Vagina (tissue), 2 donors: ENCODE results near the gene SERINC5. TPM values are rescaled to one million over a fixed set of nuclear protein-coding genes. Genes with fewer than 3 reads are reported as not detected.
"Not testable (repeated sequence)": the region's sequence is repeated elsewhere in the genome, so short reads cannot be mapped to it uniquely, and the experiment has no call there.

Source experiments
- DNase-seq, 2 donors: peaks; one replicate each; pipeline ENCODE4 v3.0.0-alpha.2; 2017; ENCODE audit errors: extremely low spot score in 2 of 2
- H3K27ac ChIP-seq: fragments of 200-600 bp; sonication (generic); one replicate; pipeline ENCODE4 v1.5.1; 2019
- H3K27me3 ChIP-seq: fragments of 200-600 bp; sonication (generic); one replicate; pipeline ENCODE4 v1.5.1; 2019
- H3K36me3 ChIP-seq, 2 donors: fragments of 200-600 bp; sonication (generic); one replicate each; pipeline ENCODE4 v1.5.1; 2017 to 2019
- H3K4me1 ChIP-seq: fragments of 200-600 bp; sonication (generic); one replicate; pipeline ENCODE4 v1.5.1; 2019
- H3K4me3 ChIP-seq, 2 donors: fragments of 200-600 bp; sonication (generic); 1 replicate in 1 of 2; 2 replicates in 1 of 2; pipeline ENCODE4 v1.5.1; 2016 to 2019
- H3K9me3 ChIP-seq: fragments of 200-600 bp; sonication (generic); one replicate; pipeline ENCODE4 v1.5.1; 2019
- POLR2A ChIP-seq, 2 donors: fragments of 450-650 bp; IDR thresholded peaks; one replicate each; pipeline ENCODE4 v1.6.1; 2017; ENCODE audit warnings: antibody characterized with exemption in 2 of 2, mild to moderate bottlenecking in 2 of 2, moderate library complexity in 2 of 2
- POLR2AphosphoS5 ChIP-seq, 2 donors: sonication (generic); formaldehyde crosslinking; IDR thresholded peaks; one replicate each; pipeline ENCODE4 v1.9.0; 2017; ENCODE audit warnings: antibody characterized with exemption in 2 of 2, mild to moderate bottlenecking in 2 of 2, low read depth in 1 of 2; ENCODE audit not compliant: insufficient read depth in 1 of 2
- intact Hi-C: fragments of 100-400 bp; cut with DNase I; formaldehyde crosslinking; loops from one replicate; pipeline ENCODE4 v1.15.1; 2023
- total RNA-seq: library from RNA; depleted of rRNA; stranded (reverse); fragments of >200 nt; gene quantifications from one replicate; pipeline ENCODE4 v1.2.3, GENCODE V29; 2016
- TF ChIP-seq, protein P1 (sequence below), 3 experiments: fragments of 450-650 bp in 2 of 3; fragments of 200-600 bp in 1 of 3; sonication (generic) in 1 of 3; IDR thresholded peaks; one replicate each; pipeline ENCODE4 v1.5.1; 2017 to 2019; ENCODE audit warnings: antibody characterized with exemption in 3 of 3, mild to moderate bottlenecking in 2 of 3, moderate library complexity in 2 of 3

The SERINC5 gene
- total RNA-seq, 1 donor from 2014 or later: 35.6 TPM

DNA sequence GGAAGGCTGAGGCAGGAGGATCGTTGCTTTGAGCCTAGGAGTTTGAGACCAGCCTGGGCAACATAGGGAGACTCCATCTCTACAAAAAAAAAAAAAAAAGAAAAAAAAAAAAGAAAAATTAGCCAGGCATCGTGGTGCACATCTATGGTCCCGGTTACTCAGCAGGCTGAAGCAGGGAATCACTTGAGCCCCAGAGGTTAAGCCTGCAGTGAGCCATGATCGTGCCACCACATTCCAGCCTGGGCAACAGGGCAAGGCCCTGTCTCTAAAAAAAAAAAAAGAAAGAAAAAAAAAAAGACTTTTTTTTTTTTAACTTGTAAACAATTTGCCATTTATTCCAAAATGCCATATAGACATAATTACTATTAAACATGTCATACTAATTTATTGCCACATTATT, 64.5 kb downstream of the SERINC5 start:
- Histone ChIP-seq H3K4me1 (peaks cover 65% of the 10 kb centered on the region), H3K9me3 (no peaks in the 10 kb centered on the region), H3K4me3 (no peak overlapping the region), H3K27ac (peak overlapping the region; percentile 34), H3K27me3 (no peaks in the 10 kb centered on the region), H3K36me3 (peaks cover 0 to 1% of the 10 kb centered on the region in 2 donors)
- TF ChIP-seq, protein P1, sequence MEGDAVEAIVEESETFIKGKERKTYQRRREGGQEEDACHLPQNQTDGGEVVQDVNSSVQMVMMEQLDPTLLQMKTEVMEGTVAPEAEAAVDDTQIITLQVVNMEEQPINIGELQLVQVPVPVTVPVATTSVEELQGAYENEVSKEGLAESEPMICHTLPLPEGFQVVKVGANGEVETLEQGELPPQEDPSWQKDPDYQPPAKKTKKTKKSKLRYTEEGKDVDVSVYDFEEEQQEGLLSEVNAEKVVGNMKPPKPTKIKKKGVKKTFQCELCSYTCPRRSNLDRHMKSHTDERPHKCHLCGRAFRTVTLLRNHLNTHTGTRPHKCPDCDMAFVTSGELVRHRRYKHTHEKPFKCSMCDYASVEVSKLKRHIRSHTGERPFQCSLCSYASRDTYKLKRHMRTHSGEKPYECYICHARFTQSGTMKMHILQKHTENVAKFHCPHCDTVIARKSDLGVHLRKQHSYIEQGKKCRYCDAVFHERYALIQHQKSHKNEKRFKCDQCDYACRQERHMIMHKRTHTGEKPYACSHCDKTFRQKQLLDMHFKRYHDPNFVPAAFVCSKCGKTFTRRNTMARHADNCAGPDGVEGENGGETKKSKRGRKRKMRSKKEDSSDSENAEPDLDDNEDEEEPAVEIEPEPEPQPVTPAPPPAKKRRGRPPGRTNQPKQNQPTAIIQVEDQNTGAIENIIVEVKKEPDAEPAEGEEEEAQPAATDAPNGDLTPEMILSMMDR (IDR thresholded peaks at IDR 0.05): no peak
- TF ChIP-seq POLR2A (IDR thresholded peaks at IDR 0.05) (no peak), POLR2AphosphoS5 (IDR thresholded peaks at IDR 0.05; ENCODE audit: insufficient read depth in 1 of 2, low read depth in 1 of 2) (no peak)
- no peak for DNase-seq
- intact Hi-C loops: no loop called here

DNA sequence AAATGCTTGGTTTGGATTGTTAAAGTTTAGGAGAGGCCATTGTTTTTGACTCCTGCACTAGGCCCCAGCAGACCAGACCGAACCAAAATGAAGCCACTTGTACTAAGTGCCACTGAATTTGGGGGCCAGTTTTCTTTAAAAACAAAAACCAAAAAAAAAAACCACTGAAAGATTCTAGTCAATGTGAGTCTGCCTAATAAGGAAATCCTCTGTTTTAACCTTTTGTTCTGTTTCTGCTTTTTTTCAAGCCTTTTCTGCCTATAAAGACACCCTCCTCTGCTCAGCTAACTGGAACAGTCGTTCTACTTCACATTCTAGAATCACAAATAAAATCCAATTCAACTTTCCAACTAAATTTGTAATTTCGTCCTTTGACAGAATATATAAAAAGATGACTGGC, 64.9 kb downstream of the SERINC5 start:
- H3K4me1 ChIP-seq: peaks cover 61% of the 10 kb centered on the region
- DNase-seq: no peak
- TF ChIP-seq POLR2A (IDR thresholded peaks at IDR 0.05) (no peak), POLR2AphosphoS5 (IDR thresholded peaks at IDR 0.05; ENCODE audit: insufficient read depth in 1 of 2, low read depth in 1 of 2) (no peak)
- TF ChIP-seq, protein P1 (IDR thresholded peaks at IDR 0.05): no peak
- H3K27me3 ChIP-seq: no peaks in the 10 kb centered on the region
- no peaks in the 10 kb centered on the region for H3K36me3 ChIP-seq
- intact Hi-C loops: no loop called here
- H3K27ac ChIP-seq: no peak overlapping the region
- H3K9me3 ChIP-seq: no peaks in the 10 kb centered on the region
- H3K4me3 ChIP-seq: no peak overlapping the region

DNA sequence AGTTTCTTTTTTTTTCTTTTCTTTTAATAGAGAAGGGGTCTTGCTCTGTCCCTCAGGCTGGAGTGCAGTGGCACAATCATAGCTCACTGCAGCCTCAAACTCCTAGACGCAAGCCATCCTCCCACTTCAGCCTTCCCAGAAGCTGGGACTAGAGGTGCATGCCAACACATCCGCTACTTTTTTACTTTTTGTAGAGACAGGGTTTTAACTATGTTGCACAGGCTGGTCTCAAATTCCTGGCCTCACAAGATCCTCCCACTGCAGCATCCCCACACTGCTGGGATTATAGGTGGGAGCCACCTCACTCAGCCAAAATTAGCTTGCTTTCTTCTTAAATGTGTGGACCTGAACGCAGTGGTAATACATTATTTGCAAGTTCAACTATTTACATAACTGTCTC, 66.1 kb downstream of the SERINC5 start:
- intact Hi-C loops: no loop called here
- Histone ChIP-seq H3K4me3 (no peak overlapping the region), H3K27me3 (no peaks in the 10 kb centered on the region), H3K9me3 (no peaks in the 10 kb centered on the region), H3K4me1 (peaks cover 57% of the 10 kb centered on the region), H3K36me3 (no peaks in the 10 kb centered on the region), H3K27ac (peak overlapping the region; percentile 37)
- TF ChIP-seq POLR2AphosphoS5 (IDR thresholded peaks at IDR 0.05; ENCODE audit: insufficient read depth in 1 of 2, low read depth in 1 of 2): no peak
- TF ChIP-seq POLR2A (IDR thresholded peaks at IDR 0.05): no peak
- TF ChIP-seq, protein P1 (IDR thresholded peaks at IDR 0.05): no peak
- DNase-seq: no peak

DNA sequence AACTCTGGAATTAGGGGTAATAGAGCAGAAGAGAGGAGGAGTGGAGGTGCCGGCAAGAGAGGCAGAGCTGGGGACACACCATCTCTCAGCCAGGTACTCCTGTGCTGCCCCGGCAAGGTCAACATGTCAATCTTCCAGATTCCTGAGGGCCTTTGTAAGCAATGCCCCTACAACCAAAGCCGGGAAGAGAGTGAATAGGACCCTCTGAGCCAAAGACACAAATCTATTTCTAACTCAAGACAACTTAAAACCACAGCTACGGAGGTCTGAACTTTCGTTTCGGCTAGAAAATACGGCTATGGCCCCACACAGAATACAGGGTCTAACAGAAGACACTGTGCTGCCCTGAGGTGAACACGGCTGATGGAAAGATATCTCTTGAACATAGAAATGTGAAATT, 66.6 kb downstream of the SERINC5 start:
- intact Hi-C loops: no loop called here

DNA sequence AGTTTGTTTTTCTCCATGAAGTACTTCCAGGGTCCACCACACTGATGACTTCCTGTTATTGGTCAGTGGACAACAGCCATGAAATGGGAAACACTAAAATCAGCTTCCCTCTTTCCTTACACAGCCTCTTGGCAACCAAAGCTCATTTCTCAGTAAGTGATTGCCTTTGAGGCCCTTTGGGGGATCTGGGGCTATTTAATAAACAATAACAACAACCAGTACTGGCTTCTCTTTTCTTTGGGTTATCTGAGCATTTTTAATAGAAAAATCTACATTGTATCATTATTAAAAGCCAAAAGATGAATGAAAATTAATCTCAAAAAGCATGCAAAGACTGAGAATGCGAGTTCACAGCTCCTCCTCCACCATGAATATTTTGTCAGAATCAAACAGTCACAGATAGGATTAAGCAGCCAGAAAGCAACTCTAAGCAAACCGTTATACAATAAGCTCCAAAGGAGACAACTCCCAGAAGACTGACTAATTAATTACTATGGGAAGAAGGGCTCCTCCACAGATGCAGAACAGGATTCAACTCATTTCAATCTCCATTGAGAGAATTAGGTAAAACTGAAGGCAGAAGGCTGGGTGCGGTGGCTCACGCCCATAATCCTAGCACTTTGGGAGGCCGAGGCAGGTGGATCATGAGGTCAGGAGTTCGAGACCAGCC, 68.3 kb downstream of the SERINC5 start:
- Histone ChIP-seq H3K9me3 (no peaks in the 10 kb centered on the region), H3K4me1 (peaks cover 56% of the 10 kb centered on the region), H3K36me3 (no peaks in the 10 kb centered on the region), H3K27ac (no peak overlapping the region), H3K4me3 (no peak overlapping the region), H3K27me3 (no peaks in the 10 kb centered on the region)
- intact Hi-C loops: no loop called here
- no peak for TF ChIP-seq POLR2AphosphoS5 (IDR thresholded peaks at IDR 0.05; ENCODE audit: insufficient read depth in 1 of 2, low read depth in 1 of 2)
- TF ChIP-seq, protein P1 (IDR thresholded peaks at IDR 0.05): no peak
- TF ChIP-seq POLR2A (IDR thresholded peaks at IDR 0.05): no peak
- no peak for DNase-seq

More for the DNA sequence above, 66.6 kb downstream of the SERINC5 start:
- Histone ChIP-seq H3K4me1 (peaks cover 57% of the 10 kb centered on the region), H3K9me3 (no peaks in the 10 kb centered on the region), H3K4me3 (peak overlapping the region; percentile 12 to 16), H3K27me3 (no peaks in the 10 kb centered on the region), H3K36me3 (no peaks in the 10 kb centered on the region), H3K27ac (peak overlapping the region; percentile 37)
- TF ChIP-seq POLR2A (IDR thresholded peaks at IDR 0.05): no peak
- no peak for TF ChIP-seq POLR2AphosphoS5 (IDR thresholded peaks at IDR 0.05; ENCODE audit: insufficient read depth in 1 of 2, low read depth in 1 of 2)
- TF ChIP-seq, protein P1 (IDR thresholded peaks at IDR 0.05): no peak
- no peak for DNase-seq

DNA sequence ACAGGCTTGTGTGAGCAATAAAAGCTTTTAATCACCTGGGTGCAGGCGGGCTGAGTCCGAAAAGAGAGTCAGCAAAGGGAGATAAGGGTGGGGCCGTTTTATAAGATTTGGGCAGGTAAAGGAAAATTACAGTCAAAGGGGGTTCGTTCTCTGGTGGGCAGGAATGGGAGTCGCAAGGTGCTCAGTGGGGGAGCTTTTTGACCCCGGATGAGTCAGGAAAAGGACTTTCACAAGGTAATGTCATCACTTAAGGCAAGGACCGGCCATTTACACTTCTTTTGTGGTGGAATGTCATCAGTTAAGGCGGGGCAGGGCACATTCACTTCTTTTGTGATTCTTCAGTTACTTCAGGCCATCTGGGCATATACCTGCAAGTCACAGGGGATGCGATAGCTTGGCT, 70.3 kb downstream of the SERINC5 start:
- peaks cover 58% of the 10 kb centered on the region for H3K4me1 ChIP-seq

More for the DNA sequence above, 70.3 kb downstream of the SERINC5 start:
- H3K27me3 ChIP-seq, H3K4me3 ChIP-seq, DNase-seq, H3K36me3 ChIP-seq, H3K9me3 ChIP-seq, intact Hi-C loops, H3K27ac ChIP-seq: not testable (repeated sequence)
